GM19035 (cell line): ENCODE data around the gene TSPAN3.

ENCODE experiments used
- ATAC-seq: cut with Tn5 transposase; IDR thresholded peaks from one replicate; pipeline ENCODE4 v1.9.1; 2021; ENCODE audit not compliant: unreplicated experiment

The TSPAN3 gene

DNA sequence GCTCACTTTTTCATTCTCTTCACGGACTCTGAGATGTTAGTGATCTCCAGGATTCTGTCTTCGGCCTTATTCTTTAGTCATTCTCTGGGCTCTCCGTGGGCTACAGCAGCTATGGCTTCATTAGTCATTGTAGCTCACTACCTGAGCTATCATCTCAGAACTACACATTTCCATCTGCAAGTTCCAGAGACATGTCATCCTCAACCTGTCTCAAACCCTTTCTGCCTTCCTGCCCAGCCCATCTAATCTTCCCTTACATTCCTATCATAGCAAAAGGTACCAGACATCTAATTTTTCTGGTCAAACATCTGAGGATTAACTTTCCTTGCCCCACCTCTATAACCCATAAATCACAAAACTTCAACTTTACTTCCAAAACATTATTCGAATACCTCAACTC, 13.2 kb downstream of the TSPAN3 start:
- ATAC-seq = no peak

DNA sequence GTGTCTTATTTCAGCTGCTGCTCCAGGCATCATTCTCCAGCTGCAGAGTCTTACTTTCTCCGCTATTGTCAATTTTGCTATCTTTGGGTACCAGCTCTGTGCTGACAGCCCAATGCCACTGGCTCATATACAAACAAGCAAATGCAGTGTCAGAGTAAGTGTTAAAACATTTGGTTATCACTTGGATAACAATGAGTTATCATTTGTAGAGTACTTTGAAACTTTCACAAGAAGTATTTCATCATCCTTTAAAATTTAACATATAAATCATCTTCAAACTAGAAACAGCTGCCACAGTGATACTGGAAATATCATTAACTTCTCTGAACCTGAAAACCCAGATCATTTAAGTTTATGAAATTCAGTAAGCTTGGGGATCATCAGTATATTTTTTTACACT, 13.8 kb downstream of the TSPAN3 start:
- no peak for ATAC-seq

DNA sequence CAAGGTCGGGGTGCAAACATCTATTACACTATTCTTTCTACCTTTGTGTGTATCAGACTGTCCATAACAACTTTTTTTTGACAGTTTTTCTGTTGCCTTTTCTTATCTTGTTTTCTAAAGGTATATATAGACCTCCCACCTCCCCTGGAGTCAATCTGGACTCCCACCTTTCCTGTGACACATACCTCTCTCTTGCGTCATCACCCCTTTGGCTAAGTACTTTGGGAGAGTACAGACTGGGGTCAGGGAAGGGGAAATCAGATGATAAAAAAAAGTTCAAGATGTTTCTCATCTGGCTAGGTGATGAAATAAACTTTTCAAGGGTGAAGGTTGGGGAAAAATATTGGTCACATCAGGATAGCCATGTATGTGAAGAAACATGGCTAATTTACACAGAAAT, 17.2 kb downstream of the TSPAN3 start:
- no peak for ATAC-seq

DNA sequence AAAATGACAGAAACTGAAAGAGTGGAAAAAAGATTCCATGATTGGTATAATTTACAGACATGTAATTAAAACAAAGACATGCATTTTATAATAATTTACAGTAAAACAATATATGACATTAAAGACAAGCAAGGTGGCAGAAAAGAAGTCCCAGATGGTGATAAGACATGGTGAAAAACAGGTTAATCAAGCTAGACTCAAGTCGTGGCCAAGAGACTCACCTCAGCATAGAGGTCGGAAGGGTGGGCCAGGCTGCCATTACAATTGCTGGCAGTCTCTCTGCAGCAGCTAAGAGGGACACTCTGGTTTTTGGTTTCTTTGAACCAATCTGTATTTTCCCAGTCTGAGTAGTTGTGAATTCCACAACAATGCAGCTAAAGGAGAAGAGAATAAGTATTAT, 18.4 kb downstream of the TSPAN3 start:
- ATAC-seq = no peak

DNA sequence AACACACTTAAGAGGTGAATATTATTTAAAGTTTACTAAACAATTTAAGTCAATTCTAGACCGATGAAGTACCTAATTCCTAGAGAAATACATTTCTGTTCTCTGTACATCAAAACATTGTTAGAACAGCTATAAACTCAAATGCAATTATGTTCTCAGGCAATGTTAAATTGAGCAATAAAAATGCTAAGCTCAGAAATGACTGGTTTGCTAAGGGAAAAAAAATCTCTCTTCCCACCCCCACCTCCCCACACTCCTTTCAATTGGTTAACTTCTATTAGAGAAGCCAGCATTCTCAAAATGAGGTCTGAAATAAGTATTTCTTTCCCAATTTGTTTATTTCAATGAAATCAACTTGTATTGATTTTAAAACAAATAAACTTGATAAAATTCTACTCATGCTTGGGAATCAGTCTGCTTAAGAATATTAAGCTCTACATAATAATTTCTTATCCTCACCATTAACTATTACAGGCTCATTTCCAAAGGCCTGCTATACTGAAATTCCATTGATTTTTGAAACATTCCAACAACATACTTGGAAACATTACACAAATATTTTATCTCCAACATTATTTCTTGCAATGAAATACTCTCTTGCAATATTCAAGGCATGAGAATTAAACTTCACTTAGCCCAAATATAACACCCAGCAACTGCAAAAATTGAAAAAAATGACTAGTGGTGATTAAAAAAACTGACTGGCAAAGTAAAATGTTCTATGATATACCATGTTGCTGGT, 22.6 kb downstream of the TSPAN3 start:
- ATAC-seq = no peak

DNA sequence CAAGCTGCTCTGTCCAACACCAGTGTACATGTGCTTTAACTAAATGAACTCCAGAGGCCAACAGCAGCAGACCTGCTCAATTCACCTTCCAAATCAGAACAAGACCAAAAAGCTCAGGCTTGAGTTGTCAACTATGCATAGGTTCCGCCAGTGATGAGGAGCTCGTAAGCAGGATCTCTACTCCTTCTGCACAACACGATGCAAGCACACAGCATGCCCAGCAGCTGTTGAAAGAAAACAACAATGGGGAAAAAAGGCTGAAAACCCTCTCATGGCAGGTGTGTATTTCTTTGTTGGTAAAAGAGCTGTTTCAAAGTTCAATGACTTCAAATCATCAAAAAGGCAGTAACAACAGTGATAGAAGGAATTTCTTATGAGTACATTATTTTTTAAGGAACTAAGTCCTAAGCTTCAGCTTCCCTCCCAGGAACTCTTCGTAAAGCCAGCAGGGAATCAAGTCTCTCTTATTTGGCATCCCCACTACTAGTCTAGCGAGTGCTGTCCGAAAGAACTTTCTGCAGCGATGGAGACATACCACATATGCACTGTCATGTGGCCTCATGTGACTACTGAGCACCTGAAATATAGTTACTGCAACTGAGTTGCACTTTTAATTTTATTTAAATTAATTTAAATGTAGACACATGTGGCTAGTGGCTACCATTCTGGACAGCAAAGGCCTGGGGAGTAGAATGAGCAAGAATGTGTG, 24.1 kb downstream of the TSPAN3 start:
- no peak for ATAC-seq

DNA sequence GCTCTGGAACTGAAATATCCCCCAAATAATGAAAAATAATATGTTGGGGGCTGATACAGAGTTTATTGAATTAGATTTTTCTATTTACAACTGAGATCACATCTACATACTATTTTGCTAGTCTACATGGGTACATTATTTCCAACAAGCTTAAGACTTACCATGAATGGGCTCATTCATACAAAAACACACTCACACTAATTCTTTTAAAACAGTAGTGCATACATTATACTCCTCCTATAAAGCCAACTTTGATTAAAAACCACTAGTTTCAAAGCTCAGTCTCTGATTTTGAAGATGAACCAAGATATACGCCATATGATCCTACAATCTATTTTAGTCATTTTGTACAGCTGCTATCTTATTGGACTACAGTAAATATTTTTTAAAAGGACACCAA, 24.9 kb downstream of the TSPAN3 start:
- no peak for ATAC-seq

DNA sequence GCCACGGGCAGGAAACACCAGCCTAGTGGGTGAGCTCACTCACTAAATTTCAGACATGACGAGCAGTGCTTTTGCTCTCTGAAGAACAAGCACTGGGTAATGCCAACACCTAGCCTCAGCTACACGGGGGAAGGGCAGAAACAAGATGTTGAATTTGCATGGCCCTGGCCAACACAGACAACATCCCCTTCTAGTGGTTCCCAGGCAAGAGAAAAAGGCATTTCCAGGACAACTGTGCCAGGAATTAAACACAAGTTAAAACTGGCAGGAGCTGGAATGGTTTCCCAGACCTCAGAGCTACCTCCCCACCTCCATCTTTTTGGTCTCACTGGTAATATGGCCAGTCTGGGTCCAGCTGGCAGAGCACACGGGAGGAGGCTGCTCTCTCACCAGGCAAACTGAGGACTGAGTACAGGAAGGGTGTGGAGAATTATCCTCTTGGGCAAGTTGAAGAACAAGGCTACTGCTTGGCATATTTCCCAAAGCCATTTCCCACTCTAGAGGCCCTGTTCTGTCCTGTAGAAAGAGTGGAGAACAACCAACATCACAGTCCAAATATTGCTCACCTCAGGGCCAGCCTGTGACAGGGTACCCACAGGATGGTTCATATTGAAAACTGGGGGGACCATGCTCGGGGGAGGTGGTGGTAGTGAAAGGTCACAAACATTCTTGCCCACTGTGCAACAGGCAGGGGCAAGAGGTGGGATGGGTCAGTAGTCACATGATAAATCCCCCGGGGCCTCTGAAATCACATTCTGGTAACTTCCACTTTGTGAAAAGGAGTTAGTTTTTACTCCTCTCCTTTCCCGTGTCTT, 26.5 kb downstream of the TSPAN3 start:
- no peak for ATAC-seq

DNA sequence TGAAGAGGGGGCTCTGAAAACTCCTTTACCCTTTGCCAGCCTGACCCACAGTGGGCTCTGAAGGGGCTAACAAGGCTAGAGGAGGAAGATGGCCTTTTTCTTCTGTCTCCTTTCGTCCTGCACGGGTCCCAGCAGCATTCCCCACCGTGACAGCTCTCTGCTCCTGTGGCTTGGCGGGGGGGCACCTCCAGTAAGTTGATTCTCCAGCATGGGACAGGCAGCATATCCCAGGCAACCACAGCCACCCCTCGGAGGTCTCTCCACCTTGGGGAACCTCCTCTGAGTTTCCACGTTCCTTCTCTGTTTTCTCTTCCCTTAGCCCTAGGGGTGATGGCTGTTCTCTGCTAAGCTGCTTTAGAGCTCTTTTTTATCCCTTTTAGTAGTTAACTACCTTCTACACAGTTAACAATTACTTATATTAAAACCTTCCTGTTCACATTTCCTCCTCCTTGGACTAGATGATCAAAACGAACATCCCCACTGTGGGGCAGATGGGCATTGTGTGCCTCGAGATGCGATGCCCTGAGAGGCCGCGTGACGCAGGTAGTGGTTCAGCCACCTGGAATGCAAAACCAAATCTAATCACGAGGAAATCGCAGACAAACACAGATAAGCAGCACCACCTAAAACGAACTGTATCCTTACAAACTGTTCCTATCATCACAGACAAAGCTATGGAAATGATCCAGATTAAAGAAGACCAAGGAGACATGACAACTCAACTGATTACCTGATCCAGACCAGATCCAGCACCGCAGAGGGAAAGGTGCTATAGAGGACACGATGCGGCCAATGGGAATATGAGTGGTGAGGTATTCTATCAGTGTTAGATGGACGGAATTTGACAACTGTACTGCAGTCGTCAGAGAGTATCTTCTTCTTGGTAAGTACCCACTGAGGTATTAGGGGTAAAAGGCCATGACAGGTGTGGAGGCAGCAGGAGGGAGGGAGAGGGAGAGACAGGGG, 27.7 kb downstream of the TSPAN3 start:
- ATAC-seq = no peak

DNA sequence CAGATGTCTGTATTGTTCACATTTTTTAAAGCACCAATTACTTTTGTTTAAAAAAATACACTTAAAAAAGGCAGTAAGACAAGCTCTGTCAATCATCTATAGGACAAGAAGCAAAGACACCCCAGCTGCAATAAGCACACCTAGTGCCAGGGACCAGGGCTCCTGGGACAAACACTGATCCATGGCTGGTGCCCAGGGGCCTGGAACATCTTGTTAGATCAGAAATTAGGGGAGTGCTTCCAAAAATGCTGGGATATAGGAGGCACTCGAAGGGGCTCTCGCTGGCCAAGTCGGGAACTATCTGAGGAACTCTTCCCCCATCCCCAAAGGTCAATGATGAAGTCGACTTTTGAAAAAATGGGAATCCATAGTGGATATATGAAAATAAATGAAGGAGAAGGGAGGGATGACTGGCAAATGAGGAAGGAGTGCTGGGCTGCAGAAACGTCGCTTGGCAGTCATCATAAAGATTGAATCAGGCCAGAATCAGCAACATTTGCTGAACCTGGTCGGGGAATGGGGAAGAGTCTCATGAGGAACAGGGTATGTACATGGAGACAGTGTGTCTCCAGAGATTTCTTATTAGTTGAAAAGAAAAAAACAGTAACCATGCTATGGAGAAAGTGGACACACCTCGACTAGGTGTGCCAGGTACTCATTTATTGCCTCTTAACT, 28.5 kb downstream of the TSPAN3 start:
- ATAC-seq = no peak

DNA sequence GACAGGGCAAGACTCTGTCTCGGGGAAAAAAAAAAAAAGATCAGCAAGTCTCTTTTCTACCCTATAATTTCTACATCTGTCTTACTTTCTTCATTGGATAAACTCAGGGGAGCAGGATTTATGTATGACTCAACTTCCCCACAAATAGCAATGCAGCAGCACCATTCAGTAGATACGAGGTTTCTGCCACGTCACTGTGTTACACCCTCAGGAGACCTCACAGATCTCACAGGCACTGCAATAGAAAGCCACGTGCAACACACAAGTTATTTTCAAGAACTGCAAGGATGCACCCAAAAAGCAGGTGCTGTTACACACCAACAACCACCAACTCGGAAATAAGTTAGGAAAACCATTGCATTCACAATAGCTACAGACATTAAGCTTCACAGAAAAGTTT, 30.2 kb downstream of the TSPAN3 start:
- ATAC-seq = no peak

DNA sequence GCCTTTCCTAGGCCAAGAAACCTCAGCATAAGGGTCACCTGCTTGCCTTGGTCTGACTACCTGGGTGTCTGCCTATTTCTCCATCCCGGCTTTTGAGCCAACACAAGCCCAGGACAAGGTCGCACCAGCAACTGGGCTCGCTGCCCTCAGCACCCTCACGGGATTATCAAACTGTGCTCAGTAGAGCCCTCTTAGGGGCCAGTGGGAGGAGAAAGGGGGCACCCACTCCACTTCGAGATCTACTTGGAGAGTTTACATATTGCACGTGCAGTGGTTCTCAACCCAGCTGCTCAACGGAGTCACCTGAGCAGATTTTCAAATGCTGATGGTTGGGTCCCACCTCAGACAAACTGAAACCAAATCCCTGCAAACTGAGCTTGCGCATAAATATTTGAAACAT, 31.1 kb downstream of the TSPAN3 start:
- ATAC-seq = no peak

DNA sequence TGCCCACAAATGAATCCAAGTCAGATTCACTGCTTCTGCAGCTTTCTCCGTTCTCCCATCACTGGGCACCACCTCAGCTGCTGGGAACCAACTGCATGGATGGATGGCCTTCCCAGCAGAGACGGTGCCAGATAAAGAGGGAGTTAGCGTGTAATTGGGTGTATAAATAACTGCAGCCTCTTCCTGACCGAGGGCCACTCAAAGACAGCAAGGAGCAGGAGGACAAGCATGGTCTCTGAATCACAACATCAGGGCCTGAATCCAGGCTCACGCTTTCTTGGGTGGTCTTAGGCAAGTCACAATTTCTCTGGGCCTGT, 31.7 kb downstream of the TSPAN3 start:
- ATAC-seq = no peak

DNA sequence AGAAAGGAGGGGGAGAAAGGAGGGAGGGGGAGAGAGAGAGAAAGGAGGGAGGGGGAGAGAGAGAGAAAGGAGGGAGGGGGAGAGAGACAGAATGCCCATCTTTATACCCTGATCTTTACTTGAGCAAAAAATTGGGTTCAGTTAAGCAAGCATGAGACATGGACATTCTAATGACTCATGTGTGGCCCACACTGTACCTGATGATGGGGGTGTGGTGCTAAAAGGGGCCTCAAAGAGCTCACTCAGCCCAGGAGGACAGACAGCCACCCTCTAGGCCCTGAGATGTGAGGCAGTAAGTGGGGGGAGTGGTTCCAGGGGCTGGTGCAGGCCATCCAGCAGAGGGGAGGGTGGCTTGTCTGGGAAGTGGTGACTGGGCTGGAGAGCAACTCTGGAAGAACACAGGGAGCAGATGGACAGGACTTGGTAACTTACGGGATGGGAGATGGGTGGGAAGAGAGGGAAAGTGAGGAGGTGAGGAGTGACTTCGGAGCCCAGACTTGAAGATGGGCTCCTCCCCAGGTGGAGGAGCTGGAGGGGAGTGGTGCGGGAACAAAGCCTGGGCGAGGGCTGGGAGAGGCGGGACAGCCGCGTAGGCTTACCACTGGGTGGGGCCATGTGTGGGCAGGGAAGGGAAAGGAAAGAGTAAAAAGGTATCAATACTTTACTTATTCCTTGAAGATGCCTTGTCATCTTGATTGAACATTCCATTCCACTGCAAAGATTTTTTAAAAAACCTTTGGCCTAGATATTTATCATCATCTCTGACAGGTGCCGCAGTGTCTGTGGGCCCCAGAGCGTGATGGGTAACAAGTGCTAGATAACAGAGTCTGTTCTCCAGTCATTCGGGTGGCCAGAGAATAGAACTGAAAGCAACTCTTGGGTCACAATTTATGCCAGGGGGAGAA, 32.3 kb downstream of the TSPAN3 start:
- ATAC-seq = no peak

DNA sequence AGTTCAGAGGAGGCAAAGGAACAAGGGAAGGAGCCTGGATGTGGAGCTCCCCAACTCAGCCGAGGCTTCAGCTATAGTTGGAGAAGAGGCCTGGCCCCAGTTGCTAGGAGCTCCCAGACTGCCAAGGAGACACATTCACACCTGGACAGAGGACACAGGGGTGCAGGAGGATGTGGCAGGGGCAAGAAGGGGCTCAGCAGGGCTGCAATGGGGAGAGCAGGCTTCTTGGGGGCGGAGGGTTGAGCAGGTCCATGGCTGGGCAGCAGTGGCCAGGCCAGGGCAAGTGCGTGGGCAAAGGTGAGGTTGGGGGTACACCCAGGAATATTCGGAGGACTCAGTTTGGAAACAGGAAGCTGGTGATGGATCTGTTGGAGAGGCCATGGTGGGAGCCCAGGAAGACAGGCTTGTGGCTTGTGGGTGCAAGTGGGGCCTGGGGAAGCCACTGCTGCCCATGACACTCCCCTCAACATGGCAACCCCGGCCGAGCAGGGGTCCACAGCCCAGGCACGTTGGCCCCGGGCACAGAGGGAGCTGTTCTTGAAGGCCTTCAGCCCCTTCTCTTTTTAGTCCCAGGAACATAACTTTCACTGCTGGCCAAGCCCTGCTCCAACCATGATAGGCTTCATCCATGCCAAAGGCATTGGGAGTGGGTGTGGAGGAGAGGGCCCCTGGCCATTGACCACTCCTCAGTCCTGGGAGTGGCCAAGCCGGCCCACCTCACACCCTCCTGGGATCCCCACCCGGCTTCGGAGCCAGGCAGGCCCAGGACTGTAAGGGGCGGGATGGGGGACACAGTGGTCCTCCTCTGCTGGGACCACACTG, 33.3 kb downstream of the TSPAN3 start:
- no peak for ATAC-seq

DNA sequence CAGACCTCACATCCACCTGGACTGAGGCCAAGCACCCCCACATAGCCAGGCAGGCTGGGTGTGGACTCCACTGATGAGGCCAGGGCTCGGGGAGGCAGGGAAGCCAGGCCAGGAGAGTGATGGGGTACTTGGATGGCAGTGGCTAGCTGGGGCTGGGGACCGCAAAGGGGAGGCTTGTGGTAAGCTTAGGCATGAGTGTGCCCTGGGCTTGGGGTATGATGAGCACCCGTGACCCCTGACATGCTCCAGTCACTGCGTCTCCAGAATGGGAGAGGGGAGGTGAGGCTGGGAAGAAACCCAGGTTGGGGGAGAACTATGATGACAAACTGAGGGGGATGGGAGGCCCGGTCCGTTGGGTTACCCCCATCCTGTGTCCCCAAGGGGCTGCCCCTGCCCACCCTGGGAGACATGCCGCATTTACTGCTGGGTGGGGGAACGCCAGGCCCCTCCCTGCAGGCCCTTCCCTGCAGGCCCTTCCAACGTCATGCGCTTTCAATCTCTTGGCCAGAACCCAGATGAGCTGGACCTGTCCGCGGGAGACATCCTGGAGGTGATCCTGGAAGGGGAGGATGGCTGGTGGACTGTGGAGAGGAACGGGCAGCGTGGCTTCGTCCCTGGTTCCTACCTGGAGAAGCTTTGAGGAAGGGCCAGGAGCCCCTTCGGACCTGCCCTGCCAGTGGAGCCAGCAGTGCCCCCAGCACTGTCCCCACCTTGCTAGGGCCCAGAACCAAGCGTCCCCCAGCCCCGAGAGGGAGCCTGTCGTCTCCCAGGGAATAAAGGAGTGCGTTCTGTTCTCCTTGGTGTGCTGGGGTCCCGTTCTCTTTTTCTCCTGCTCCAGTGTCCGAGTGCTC, 34.1 kb downstream of the TSPAN3 start:
- ATAC-seq = no peak

DNA sequence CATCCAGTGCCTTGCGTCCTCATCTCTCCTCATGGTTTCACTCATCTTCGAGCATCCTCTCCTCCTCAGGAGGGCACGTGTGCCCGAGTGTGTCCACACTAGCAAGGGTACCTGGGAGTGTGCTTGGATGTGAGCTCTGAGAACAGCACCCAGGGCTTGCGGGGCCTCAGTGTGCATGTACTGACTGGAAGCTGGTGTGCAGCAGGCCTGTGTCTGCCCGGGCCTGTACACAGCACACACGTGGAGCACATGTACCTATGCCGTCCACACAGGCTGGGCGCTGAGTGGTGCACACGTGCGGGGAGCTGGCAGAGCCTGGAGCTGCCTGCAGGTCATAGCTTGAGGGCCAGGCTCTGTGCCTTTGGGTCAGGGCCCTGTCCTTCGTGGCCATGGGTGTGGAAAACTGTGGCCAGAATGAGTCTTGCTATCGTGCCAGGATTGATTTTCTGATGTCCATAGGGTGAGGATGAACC, 34.9 kb downstream of the TSPAN3 start:
- ATAC-seq = no peak
